Measurements from ENCODE around the gene CCDC97. TPM values are rescaled to one million over a fixed set of nuclear protein-coding genes. Genes with fewer than 3 reads are reported as not detected.

CCDC97 gene
- total RNA-seq, 1 experiment from 2014 or later, result 26.4 TPM

DNA sequence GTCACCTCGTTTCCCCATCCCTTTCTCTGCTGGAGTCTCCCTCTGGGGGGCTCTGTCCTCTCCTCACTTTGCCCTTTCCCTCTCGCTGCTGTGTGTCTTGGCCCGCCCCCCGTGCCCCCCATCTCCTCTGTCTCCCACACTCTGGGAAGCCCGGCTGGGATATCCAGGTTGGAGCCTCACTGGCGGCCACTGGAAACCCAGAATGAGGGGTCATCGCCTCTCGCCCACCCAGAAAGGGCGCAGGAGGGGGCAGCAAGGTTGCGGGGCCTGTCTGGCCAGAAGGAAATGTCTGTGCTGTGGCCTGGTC is 15.6 kb downstream of the CCDC97 start:
- H3K9me3 ChIP-seq (ENCODE audit: insufficient read depth, low read depth), result no peaks in the 10 kb centered on the region
- no peaks in the 10 kb centered on the region for H3K27me3 ChIP-seq (ENCODE audit: insufficient read depth, low read depth)
- H2AFZ ChIP-seq, result no peak overlapping the region
- H3K4me3 ChIP-seq, result no peak overlapping the region
- no peaks in the 10 kb centered on the region for H3K9me2 ChIP-seq (ENCODE audit: insufficient read depth)
- no TSS peak for BruUV-seq (replicated peaks)
- no peaks in the 10 kb centered on the region for H4K20me1 ChIP-seq (ENCODE audit: insufficient read depth)
- H3K79me2 ChIP-seq (ENCODE audit: low read depth), result no peaks in the 10 kb centered on the region
- ChIA-PET POLR2A (ENCODE audit: unreplicated experiment) (interaction anchor here (0.6 kb wide), 1 partner anchor 16 kb away, joined by 23 read pairs; the partner anchor contains the start of gene CCDC97), CTCF (no interaction called here)
- no peak overlapping the region for H3K4me2 ChIP-seq
- peaks cover 16% of the 10 kb centered on the region for H3K4me1 ChIP-seq (replicated peaks; ENCODE audit: insufficient read depth)
- no peak overlapping the region for H3K27ac ChIP-seq
- intact Hi-C loops (cut with micrococcal nuclease; ENCODE audit: unreplicated experiment), result loop anchor here (10.0 kb wide), 1 partner anchor 249 kb away; the partner anchor contains the start of gene CEACAM21
- H3K36me3 ChIP-seq (ENCODE audit: low read depth), result no peaks in the 10 kb centered on the region
- TF ChIP-seq EZH2 (IDR thresholded peaks at IDR 0.05; ENCODE audit: low read depth), result no peak
- TF ChIP-seq, protein P1, sequence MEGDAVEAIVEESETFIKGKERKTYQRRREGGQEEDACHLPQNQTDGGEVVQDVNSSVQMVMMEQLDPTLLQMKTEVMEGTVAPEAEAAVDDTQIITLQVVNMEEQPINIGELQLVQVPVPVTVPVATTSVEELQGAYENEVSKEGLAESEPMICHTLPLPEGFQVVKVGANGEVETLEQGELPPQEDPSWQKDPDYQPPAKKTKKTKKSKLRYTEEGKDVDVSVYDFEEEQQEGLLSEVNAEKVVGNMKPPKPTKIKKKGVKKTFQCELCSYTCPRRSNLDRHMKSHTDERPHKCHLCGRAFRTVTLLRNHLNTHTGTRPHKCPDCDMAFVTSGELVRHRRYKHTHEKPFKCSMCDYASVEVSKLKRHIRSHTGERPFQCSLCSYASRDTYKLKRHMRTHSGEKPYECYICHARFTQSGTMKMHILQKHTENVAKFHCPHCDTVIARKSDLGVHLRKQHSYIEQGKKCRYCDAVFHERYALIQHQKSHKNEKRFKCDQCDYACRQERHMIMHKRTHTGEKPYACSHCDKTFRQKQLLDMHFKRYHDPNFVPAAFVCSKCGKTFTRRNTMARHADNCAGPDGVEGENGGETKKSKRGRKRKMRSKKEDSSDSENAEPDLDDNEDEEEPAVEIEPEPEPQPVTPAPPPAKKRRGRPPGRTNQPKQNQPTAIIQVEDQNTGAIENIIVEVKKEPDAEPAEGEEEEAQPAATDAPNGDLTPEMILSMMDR (conservative IDR thresholded peaks at IDR 0.05), result no peak
- peaks cover 31% of the 10 kb centered on the region for H3F3A ChIP-seq (ENCODE audit: insufficient read depth, low read depth)
- no peak for DNase-seq

DNA sequence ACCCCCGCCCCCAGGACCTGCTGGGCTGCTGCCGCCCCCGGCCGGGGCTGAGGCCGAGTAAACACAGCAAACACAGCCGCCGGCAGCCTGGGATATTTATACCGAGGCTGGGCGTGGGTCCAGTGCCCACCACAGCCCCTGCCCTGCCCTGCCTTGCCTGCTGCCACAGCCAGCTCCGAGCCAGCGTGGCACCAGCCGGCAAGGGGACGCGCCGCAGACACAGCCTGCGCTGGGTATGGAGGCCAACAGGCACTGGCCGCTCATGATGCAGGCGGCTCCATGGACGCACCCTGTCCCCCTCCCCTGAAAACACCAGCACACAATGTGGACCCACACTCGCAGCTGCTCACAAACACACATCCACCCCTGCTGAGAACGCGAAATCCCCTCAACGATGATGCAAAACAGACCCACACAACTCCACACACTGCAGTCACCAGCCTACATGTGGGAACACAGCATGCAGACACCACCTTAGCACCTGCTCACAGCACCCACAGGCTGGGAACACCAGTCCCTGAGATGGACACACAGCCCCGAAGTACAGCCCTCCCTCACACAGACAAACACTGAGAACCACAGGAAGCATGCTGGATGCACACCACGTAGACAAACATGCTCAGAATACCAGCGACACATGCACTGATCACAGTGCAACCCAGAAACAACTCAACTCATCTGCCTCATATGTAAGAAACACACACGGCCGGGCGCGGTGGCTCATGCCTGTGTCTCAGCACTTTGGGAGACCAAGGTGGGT is 16.2 kb downstream of the CCDC97 start:
- CTCF ChIA-PET, result no interaction called here
- H3K27ac ChIP-seq, result no peak overlapping the region
- no peak for TF ChIP-seq EZH2 (IDR thresholded peaks at IDR 0.05; ENCODE audit: low read depth)
- TF ChIP-seq, protein P1 (conservative IDR thresholded peaks at IDR 0.05), result no peak
- H3K9me3 ChIP-seq (ENCODE audit: insufficient read depth, low read depth), result no peaks in the 10 kb centered on the region
- no peaks in the 10 kb centered on the region for H3K27me3 ChIP-seq (ENCODE audit: insufficient read depth, low read depth)
- POLR2A ChIA-PET (ENCODE audit: unreplicated experiment), result no interaction called here
- peaks cover 31% of the 10 kb centered on the region for H3F3A ChIP-seq (ENCODE audit: insufficient read depth, low read depth)
- no peak for DNase-seq
- H3K9me2 ChIP-seq (ENCODE audit: insufficient read depth), result no peaks in the 10 kb centered on the region
- H3K79me2 ChIP-seq (ENCODE audit: low read depth), result no peaks in the 10 kb centered on the region
- H4K20me1 ChIP-seq (ENCODE audit: insufficient read depth), result no peaks in the 10 kb centered on the region
- peaks cover 16% of the 10 kb centered on the region for H3K4me1 ChIP-seq (replicated peaks; ENCODE audit: insufficient read depth)
- H3K36me3 ChIP-seq (ENCODE audit: low read depth), result no peaks in the 10 kb centered on the region
- no peak overlapping the region for H3K4me3 ChIP-seq
- H3K4me2 ChIP-seq, result no peak overlapping the region
- no peak overlapping the region for H2AFZ ChIP-seq
- no TSS peak for BruUV-seq (replicated peaks)
- intact Hi-C loops (cut with micrococcal nuclease; ENCODE audit: unreplicated experiment), result loop anchor here (2.0 to 10.0 kb wide), 2 partner anchors 27 to 249 kb away; partner anchors contain the start of genes CEACAM21 and TGFB1

DNA sequence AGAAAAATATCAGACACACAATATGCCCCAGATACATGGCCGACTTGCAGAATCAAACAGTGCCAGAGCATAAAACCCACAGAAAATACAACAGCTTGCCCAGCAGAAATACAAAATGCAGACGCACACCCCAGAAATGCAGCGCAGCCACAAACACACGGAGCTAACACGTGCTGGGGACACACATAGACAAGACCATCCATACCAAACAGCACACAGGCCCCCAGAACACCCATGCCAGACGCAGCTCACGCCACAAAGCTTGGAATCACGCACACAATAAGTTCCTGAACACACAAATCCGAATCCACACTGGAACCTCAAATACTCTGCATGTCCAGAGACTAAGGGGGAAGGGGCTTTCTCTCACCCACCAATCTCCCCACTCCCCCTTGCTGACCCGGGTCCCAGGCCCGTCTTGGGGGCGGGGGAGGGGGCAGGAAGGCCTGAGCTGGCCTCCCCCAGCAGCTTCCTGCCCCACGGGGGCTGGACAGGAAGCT is 17.2 kb downstream of the CCDC97 start:
- Histone ChIP-seq H4K20me1 (ENCODE audit: insufficient read depth) (no peaks in the 10 kb centered on the region), H2AFZ (no peak overlapping the region), H3K4me3 (peak overlapping the region; percentile 30; the same call in 1 of the 2 replicates), H3K9me2 (ENCODE audit: insufficient read depth) (no peaks in the 10 kb centered on the region), H3K27me3 (ENCODE audit: insufficient read depth, low read depth) (no peaks in the 10 kb centered on the region), H3K79me2 (ENCODE audit: low read depth) (no peaks in the 10 kb centered on the region), H3K9me3 (ENCODE audit: insufficient read depth, low read depth) (no peaks in the 10 kb centered on the region), H3K27ac (no peak overlapping the region), H3K36me3 (ENCODE audit: low read depth) (no peaks in the 10 kb centered on the region), H3K4me2 (peak overlapping the region; percentile 60), H3K4me1 (replicated peaks; ENCODE audit: insufficient read depth) (peaks cover 16% of the 10 kb centered on the region), H3F3A (ENCODE audit: insufficient read depth, low read depth) (peaks cover 28% of the 10 kb centered on the region)
- ChIA-PET CTCF (no interaction called here), POLR2A (ENCODE audit: unreplicated experiment) (interaction anchor here (0.5 to 0.6 kb wide), 4 partner anchors 35 to 516 kb away, joined by 3 to 22 read pairs (median 4); partner anchors contain the start of gene B9D2)
- no peak for DNase-seq
- intact Hi-C loops (cut with micrococcal nuclease; ENCODE audit: unreplicated experiment), result loop anchor here (2.0 to 10.0 kb wide), 2 partner anchors 26 to 248 kb away; partner anchors contain the start of genes CEACAM21 and TGFB1
- TF ChIP-seq, protein P1 (conservative IDR thresholded peaks at IDR 0.05), result no peak
- no peak for TF ChIP-seq EZH2 (IDR thresholded peaks at IDR 0.05; ENCODE audit: low read depth)
- BruUV-seq (replicated peaks), result TSS peak; percentile 56
